Peyer's patch (tissue), 4 donors: ENCODE data around the gene UBE3B.

Source experiments
- POLR2A ChIP-seq, 2 donors: fragments of 450-650 bp; IDR thresholded peaks; one replicate each; pipeline ENCODE4 v1.5.1; 2017; ENCODE audit warnings: antibody characterized with exemption in 2 of 2, mild to moderate bottlenecking in 2 of 2, moderate library complexity in 2 of 2
- TF ChIP-seq, protein P1 (sequence below), 6 experiments: fragments of 450-650 bp in 4 of 6; fragments of 200-600 bp in 2 of 6; sonication (generic) in 1 of 6; IDR thresholded peaks; one replicate each; pipeline ENCODE4 v1.5.1; 2017 to 2019; ENCODE audit warnings: antibody characterized with exemption in 6 of 6, mild to moderate bottlenecking in 3 of 6, moderate library complexity in 1 of 6

DNA sequence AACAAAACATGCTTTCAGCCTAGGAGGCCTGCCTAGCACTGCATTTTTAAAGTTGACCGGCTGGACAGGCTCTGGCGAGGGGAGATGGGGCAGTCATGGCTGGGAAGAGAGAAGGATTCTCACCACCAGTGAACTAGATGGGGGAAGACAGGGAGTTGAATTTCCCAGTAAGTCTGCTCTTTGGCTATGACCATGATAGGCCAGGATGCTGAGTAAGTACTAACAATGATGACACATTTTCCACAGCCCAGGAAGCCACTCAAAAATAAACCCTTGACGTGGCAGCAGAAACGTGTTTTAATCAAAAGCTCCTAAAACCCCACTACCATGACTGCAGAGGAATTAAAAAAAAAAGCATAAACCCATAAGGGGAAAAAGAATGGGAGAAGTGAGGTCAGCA lies 19.3 kb upstream of the UBE3B start:
- TF ChIP-seq, protein P1, sequence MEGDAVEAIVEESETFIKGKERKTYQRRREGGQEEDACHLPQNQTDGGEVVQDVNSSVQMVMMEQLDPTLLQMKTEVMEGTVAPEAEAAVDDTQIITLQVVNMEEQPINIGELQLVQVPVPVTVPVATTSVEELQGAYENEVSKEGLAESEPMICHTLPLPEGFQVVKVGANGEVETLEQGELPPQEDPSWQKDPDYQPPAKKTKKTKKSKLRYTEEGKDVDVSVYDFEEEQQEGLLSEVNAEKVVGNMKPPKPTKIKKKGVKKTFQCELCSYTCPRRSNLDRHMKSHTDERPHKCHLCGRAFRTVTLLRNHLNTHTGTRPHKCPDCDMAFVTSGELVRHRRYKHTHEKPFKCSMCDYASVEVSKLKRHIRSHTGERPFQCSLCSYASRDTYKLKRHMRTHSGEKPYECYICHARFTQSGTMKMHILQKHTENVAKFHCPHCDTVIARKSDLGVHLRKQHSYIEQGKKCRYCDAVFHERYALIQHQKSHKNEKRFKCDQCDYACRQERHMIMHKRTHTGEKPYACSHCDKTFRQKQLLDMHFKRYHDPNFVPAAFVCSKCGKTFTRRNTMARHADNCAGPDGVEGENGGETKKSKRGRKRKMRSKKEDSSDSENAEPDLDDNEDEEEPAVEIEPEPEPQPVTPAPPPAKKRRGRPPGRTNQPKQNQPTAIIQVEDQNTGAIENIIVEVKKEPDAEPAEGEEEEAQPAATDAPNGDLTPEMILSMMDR (IDR thresholded peaks at IDR 0.05), result no peak
- no peak for TF ChIP-seq POLR2A (IDR thresholded peaks at IDR 0.05)
